Inferior parietal cortex (tissue), 1 donor: ENCODE results near the gene CCNT2.
A peak's percentile ranks its signal among the peaks of the same experiment; 100 is the strongest.
"Not testable (repeated sequence)": the region's sequence is repeated elsewhere in the genome, so short reads cannot be mapped to it uniquely, and the experiment has no call there.

Experiments used
- DNase-seq: peaks from one replicate; pipeline ENCODE4 v3.0.0-alpha.2; 2016; ENCODE audit errors: extremely low spot score

Gene CCNT2

GRCh38 chr2:134919341-134920210 lies 954 bp downstream of the CCNT2 start:
- peak; percentile 22 for DNase-seq

- no peak for DNase-seq
Observed at GRCh38 chr2:134924912-134925311, 6.3 kb downstream of the CCNT2 start.

- DNase-seq = no peak
Observed at GRCh38 chr2:134926231-134926931, 7.8 kb downstream of the CCNT2 start.

GRCh38 chr2:134927195-134927594 lies 8.6 kb downstream of the CCNT2 start:
- DNase-seq = no peak

GRCh38 chr2:134932864-134933526 lies 14.4 kb downstream of the CCNT2 start:
- DNase-seq = no peak

- DNase-seq = no peak
Observed at GRCh38 chr2:134933732-134934131, 15.1 kb downstream of the CCNT2 start.

GRCh38 chr2:134934150-134934549 lies 15.5 kb downstream of the CCNT2 start:
- no peak for DNase-seq

- DNase-seq = no peak
Observed at GRCh38 chr2:134934641-134935040, 16.0 kb downstream of the CCNT2 start.

GRCh38 chr2:134936691-134937090 lies 18.1 kb downstream of the CCNT2 start:
- no peak for DNase-seq

- DNase-seq = no peak
Observed at GRCh38 chr2:134943540-134943939, 24.9 kb downstream of the CCNT2 start.

- no peak for DNase-seq
Observed at GRCh38 chr2:134944975-134945374, 26.4 kb downstream of the CCNT2 start.

- DNase-seq = no peak
Observed at GRCh38 chr2:134946073-134946472, 27.5 kb downstream of the CCNT2 start.

GRCh38 chr2:134949981-134950708 lies 31.5 kb downstream of the CCNT2 start:
- DNase-seq = no peak

- DNase-seq = no peak
Observed at GRCh38 chr2:134950886-134951285, 32.3 kb downstream of the CCNT2 start.

- no peak for DNase-seq
Observed at GRCh38 chr2:134952608-134953007, 34.0 kb downstream of the CCNT2 start.

GRCh38 chr2:134954065-134954464 lies 35.4 kb downstream of the CCNT2 start:
- DNase-seq = no peak

- DNase-seq = no peak
Observed at GRCh38 chr2:134955744-134956143, 37.1 kb downstream of the CCNT2 start.

- DNase-seq = no peak
Observed at GRCh38 chr2:134957477-134957876, 38.9 kb downstream of the CCNT2 start.

- not testable (repeated sequence) for DNase-seq
Observed at GRCh38 chr2:134967166-134967565, 48.5 kb downstream of the CCNT2 start.

- no peak for DNase-seq
Observed at GRCh38 chr2:134973241-134974138, 54.9 kb downstream of the CCNT2 start.
